ENCODE results near the gene PARVB. TPM values are rescaled to one million over a fixed set of nuclear protein-coding genes. Genes with fewer than 3 reads are reported as not detected.
"Not testable (repeated sequence)": the region's sequence is repeated elsewhere in the genome, so short reads cannot be mapped to it uniquely, and the experiment has no call there.

Gene PARVB
- total and polyA plus RNA-seq, 2 experiments from 2014 or later = 10.2 to 11.2 TPM

GRCh38 chr22:44109416-44109815 is 85.3 kb downstream of the PARVB start:
- no peak for DNase-seq (ENCODE audit: low spot score)
- H3K9me3 ChIP-seq (ENCODE audit: low read depth) = no peaks in the 10 kb centered on the region
- no peaks in the 10 kb centered on the region for H3K79me2 ChIP-seq
- no peaks in the 10 kb centered on the region for H3K9me2 ChIP-seq (replicated peaks; ENCODE audit: insufficient read depth)
- TF ChIP-seq EZH2 (IDR thresholded peaks at IDR 0.05; ENCODE audit: borderline replicate concordance) = no peak
- no peak for TF ChIP-seq EZH2phosphoT487 (IDR thresholded peaks at IDR 0.05; ENCODE audit: low read depth, severe bottlenecking, unreplicated experiment)
- TF ChIP-seq CTCF (IDR thresholded peaks at IDR 0.05; ENCODE audit: poor library complexity) = no peak
- no peak overlapping the region for H3K4me3 ChIP-seq
- no peak overlapping the region for H3K27ac ChIP-seq
- no peak overlapping the region for H3K4me2 ChIP-seq
- WGBS (ENCODE audit: low lambda C conversion rate, missing lambda C conversion rate) = 85% methylated on average over 4 of the region's 4 CpGs
- no peaks in the 10 kb centered on the region for H3K27me3 ChIP-seq
- no peaks in the 10 kb centered on the region for H4K20me1 ChIP-seq (ENCODE audit: insufficient read depth, poor library complexity, severe bottlenecking)
- peaks cover 10% of the 10 kb centered on the region for H3K4me1 ChIP-seq (ENCODE audit: insufficient read depth)
- no peaks in the 10 kb centered on the region for H3K36me3 ChIP-seq (replicated peaks; ENCODE audit: insufficient read depth, low read depth)
- no peak overlapping the region for H2AFZ ChIP-seq

DNA sequence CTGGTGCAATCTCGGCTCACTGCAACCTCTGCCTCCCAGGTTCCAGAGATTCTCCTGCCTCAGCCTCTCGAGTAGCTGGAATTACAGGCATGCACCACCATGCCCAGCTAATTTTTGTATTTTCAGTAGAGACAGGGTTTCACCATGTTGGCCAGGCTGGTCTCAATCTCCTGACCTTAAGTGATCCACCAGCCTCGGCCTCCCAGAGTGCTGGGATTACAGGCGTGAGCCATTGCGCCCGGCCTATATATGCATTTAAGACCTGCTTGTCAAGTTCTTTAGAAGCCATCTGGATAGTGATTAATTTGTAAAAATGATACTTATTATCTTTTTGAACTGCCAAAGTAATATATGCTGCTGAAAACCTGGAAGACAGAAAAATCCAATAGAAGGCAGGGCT is 86.6 kb downstream of the PARVB start:
- H3K27me3 ChIP-seq; H3K9me2 ChIP-seq (replicated peaks; ENCODE audit: insufficient read depth); H3K4me1 ChIP-seq (ENCODE audit: insufficient read depth); DNase-seq (ENCODE audit: low spot score); H3K27ac ChIP-seq; H3K9me3 ChIP-seq (ENCODE audit: low read depth); H3K79me2 ChIP-seq; H4K20me1 ChIP-seq (ENCODE audit: insufficient read depth, poor library complexity, severe bottlenecking); H3K36me3 ChIP-seq (replicated peaks; ENCODE audit: insufficient read depth, low read depth); H3K4me3 ChIP-seq; H2AFZ ChIP-seq; H3K4me2 ChIP-seq: not testable (repeated sequence)
- 87% methylated on average over 6 of the region's 6 CpGs for WGBS (ENCODE audit: low lambda C conversion rate, missing lambda C conversion rate)

- DNase-seq (ENCODE audit: low spot score) = no peak
- 72% methylated on average over 9 of the region's 9 CpGs for WGBS (ENCODE audit: low lambda C conversion rate, missing lambda C conversion rate)
- Histone ChIP-seq H3K79me2 (no peaks in the 10 kb centered on the region), H3K27ac (no peak overlapping the region), H4K20me1 (ENCODE audit: insufficient read depth, poor library complexity, severe bottlenecking) (no peaks in the 10 kb centered on the region), H3K9me3 (ENCODE audit: low read depth) (no peaks in the 10 kb centered on the region), H3K4me2 (no peak overlapping the region), H3K9me2 (replicated peaks; ENCODE audit: insufficient read depth) (no peaks in the 10 kb centered on the region), H3K36me3 (replicated peaks; ENCODE audit: insufficient read depth, low read depth) (no peaks in the 10 kb centered on the region), H3K4me3 (no peak overlapping the region), H3K4me1 (ENCODE audit: insufficient read depth) (peaks cover 10% of the 10 kb centered on the region), H2AFZ (no peak overlapping the region), H3K27me3 (no peaks in the 10 kb centered on the region)
- TF ChIP-seq EZH2 (IDR thresholded peaks at IDR 0.05; ENCODE audit: borderline replicate concordance) (no peak), EZH2phosphoT487 (IDR thresholded peaks at IDR 0.05; ENCODE audit: low read depth, severe bottlenecking, unreplicated experiment) (no peak), CTCF (IDR thresholded peaks at IDR 0.05; ENCODE audit: poor library complexity) (no peak)
Observed at GRCh38 chr22:44111562-44112155, 87.6 kb downstream of the PARVB start.

DNA sequence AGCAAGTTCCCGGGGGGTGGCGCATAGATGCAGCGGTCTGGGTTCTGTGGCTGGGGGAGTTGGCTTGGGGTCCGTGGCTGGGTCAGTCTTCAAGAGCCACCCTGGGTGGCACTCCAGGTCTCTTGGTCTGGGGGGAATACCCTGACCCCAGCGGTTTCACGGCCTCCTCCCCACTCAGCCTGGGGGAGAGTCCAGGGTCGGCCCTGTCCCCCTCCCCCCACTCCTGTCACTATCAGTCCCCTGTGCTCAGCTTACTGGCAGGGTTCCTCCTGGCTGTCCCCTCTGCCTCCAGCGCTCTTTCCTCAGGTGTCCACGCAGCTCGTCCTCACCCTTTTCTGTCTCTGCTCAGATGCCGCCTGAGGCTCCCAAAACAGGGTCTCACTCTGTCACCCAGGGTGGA is 88.1 kb downstream of the PARVB start:
- Histone ChIP-seq H3K4me1 (ENCODE audit: insufficient read depth) (peaks cover 10% of the 10 kb centered on the region), H3K27ac (no peak overlapping the region), H4K20me1 (ENCODE audit: insufficient read depth, poor library complexity, severe bottlenecking) (no peaks in the 10 kb centered on the region), H3K9me2 (replicated peaks; ENCODE audit: insufficient read depth) (no peaks in the 10 kb centered on the region), H3K36me3 (replicated peaks; ENCODE audit: insufficient read depth, low read depth) (no peaks in the 10 kb centered on the region), H3K4me3 (no peak overlapping the region), H3K9me3 (ENCODE audit: low read depth) (no peaks in the 10 kb centered on the region), H3K27me3 (no peaks in the 10 kb centered on the region), H2AFZ (no peak overlapping the region), H3K79me2 (no peaks in the 10 kb centered on the region), H3K4me2 (no peak overlapping the region)
- 83% methylated on average over 9 of the region's 11 CpGs for WGBS (ENCODE audit: low lambda C conversion rate, missing lambda C conversion rate)
- TF ChIP-seq EZH2 (IDR thresholded peaks at IDR 0.05; ENCODE audit: borderline replicate concordance) = no peak
- no peak for TF ChIP-seq CTCF (IDR thresholded peaks at IDR 0.05; ENCODE audit: poor library complexity)
- TF ChIP-seq EZH2phosphoT487 (IDR thresholded peaks at IDR 0.05; ENCODE audit: low read depth, severe bottlenecking, unreplicated experiment) = no peak
- DNase-seq (ENCODE audit: low spot score) = no peak
